Measurements from ENCODE around the gene NBL1.

GRCh38 chr1:19661721-19662228, 17.7 kb downstream of the NBL1 start:
- TF ChIP-seq CTCF (IDR thresholded peaks at IDR 0.05; ENCODE audit: low read depth, low read length, poor library complexity, severe bottlenecking) (peak; percentile 68), EZH2phosphoT487 (IDR thresholded peaks at IDR 0.05; ENCODE audit: borderline replicate concordance, low read length) (no peak)

Data from DOHH2 (cell line).